ENCODE data around the gene TMEM145. TPM values are rescaled to one million over a fixed set of nuclear protein-coding genes. Genes with fewer than 3 reads are reported as not detected.
A peak's percentile ranks its signal among the peaks of the same experiment; 100 is the strongest.

The TMEM145 gene
- total and polyA plus RNA-seq, 9 of the 15 experiments (the other 6 are each of a cell fraction or from before 2014, with no cell fraction given): 0.80 to 5.5 (median 1.9) TPM; not detected in 3

- 0 out of 2 replicates have a peak, but pooled peaks have one; percentile 5 for TF ChIP-seq STAT6 (CRISPR knock-in tag; IDR thresholded peaks at IDR 0.05)
- peak; percentile 86; the same call in 1 of the 2 replicates for TF ChIP-seq ZC3H4 (CRISPR knock-in tag; IDR thresholded peaks at IDR 0.05; ENCODE audit: borderline replicate concordance)
- no peak; the same call in 1 of the 2 replicates for TF ChIP-seq CEBPB (tag; IDR thresholded peaks at IDR 0.05)
- no peak for TF ChIP-seq GMEB1 (CRISPR knock-in tag; IDR thresholded peaks at IDR 0.05)
- no peak for TF ChIP-seq CREB5 (CRISPR knock-in tag; IDR thresholded peaks at IDR 0.05)
- no peak for TF ChIP-seq ZNF589 (CRISPR knock-in tag; IDR thresholded peaks at IDR 0.05; ENCODE audit: low read depth)
- no peak for TF ChIP-seq CTCF (IDR thresholded peaks at IDR 0.05 in 2 of 3, conservative IDR thresholded peaks at IDR 0.05 in 1 of 3; ENCODE audit: insufficient read depth in 2 of 3, low read depth in 1 of 3, low read length in 3 of 3)
- TF ChIP-seq PHF8 (IDR thresholded peaks at IDR 0.05; ENCODE audit: borderline replicate concordance, low read length): peak; percentile 66; the same call in 1 of the 2 replicates
- TF ChIP-seq ZBTB33 (CRISPR knock-in tag; IDR thresholded peaks at IDR 0.05): 0 out of 2 replicates have a peak, but pooled peaks have one; percentile 37
- TF ChIP-seq ARID4B (CRISPR knock-in tag; IDR thresholded peaks at IDR 0.05): peak; percentile 67; the same call in 1 of the 2 replicates
- no peak for TF ChIP-seq NR2C1 (IDR thresholded peaks at IDR 0.05)
- peak; percentile 10; the same call in 1 of the 2 replicates for TF ChIP-seq NR2C1 (tag; IDR thresholded peaks at IDR 0.05)
These were observed 45.4 kb upstream of the TMEM145 start (continued) for GRCh38 chr19:42267644-42268141.

Data from K562 (cell line).